Dermis microvascular lymphatic vessel endothelial cell (primary cell): ENCODE results near the gene CYB561D2. TPM values are rescaled to one million over a fixed set of nuclear protein-coding genes. Genes with fewer than 3 reads are reported as not detected.

Experiments used
- DNase-seq, 2 donors: peaks; one replicate each; pipeline versions ENCODE4 v3.0.0 to v3.0.0-alpha.2; 2010; ENCODE audit warnings: low read depth in 2 of 2
- total RNA-seq: library from RNA; depleted of rRNA; stranded (reverse); fragments of >200 nt; gene quantifications from 2 replicates; pipeline ENCODE4 v1.2.1, GENCODE V29; 2014

CYB561D2 gene
- total RNA-seq, 1 donor from 2014 or later: 18.9 TPM

- DNase-seq: no peak
These were observed 9.1 kb upstream of the CYB561D2 start for GRCh38 chr3:50341537-50341936.

DNA sequence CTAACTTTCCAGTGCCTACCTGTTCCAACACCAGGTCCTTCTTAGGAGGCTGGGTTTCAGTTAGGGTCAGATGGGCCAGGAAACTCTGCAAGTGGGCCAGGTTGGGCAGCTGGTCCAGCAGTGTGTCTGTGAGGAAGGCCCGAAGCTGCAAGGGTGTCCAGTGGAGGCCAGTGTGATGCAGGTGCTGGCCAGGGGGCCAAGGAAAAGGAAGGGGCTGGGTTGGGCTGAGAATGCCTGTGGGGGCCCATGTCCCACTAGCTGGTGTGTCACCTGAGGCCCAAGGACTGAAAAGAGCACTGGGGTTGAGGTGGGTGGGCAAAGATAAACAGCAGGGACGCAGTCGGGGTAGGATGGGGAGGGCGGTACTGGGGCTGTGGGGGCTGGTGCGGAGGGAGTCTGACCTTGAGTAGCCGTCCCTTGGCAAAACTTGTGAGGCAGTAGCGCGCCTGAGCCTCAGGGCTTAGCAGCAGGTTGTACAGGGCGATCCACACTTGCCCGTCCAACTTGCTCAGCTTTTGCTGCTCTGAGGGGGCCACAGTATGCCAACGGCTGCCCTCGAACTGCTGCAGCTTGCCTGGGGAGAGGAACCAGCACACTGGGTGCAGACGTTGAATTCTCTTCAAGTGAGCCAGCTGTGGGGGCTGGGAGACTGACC lies 8.5 kb upstream of the CYB561D2 start:
- DNase-seq: no peak

DNA sequence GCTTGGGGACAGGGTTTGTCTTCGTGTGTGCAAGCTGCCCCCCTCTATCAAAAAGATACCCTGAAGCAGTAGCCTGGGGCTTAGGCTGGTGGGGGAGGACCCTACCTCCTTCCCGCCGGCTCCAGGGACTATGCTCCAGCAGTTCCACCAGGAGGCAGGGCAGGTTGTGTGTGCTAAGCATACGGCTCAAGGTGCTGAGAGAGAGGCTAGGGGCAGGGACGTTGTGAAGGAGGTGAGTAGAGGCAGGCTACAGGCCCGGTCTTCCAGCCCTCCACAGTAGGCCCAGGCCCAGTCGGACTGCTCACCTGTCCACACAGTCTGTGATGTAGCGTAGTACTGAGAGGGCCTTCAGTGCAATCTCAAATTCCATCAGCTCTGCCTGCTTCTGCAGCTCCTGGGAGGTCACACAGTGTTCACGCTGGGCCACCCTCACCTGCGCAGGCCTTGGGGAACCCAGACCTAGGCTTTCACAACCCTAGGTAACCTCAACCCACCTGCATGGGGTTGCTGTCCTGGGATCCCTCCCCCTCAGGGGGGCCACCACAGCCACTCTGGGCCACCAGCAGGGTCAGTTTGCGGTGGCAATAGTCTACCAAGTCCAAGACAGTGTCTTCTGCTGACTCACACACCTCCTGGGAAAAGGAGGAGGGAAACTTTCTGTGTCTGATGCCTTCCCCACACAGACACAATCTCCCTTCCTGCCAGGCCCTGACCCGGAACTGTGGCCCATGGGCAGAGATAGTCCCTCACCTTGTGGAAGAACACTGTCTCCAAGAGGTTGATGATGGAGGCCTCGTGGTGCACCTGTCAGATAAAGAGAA lies 7.6 kb upstream of the CYB561D2 start:
- DNase-seq: no peak

- DNase-seq: no peak
These were observed 5.7 kb upstream of the CYB561D2 start for GRCh38 chr3:50345008-50345407.

GRCh38 chr3:50345586-50346234 lies 5.0 kb upstream of the CYB561D2 start, which contains the start of gene ZMYND10:
TSS of gene ZMYND10 (minus strand) at chr3:50345732. CDS start at chr3:50345579, 153 bp downstream.
- DNase-seq: no peak

DNA sequence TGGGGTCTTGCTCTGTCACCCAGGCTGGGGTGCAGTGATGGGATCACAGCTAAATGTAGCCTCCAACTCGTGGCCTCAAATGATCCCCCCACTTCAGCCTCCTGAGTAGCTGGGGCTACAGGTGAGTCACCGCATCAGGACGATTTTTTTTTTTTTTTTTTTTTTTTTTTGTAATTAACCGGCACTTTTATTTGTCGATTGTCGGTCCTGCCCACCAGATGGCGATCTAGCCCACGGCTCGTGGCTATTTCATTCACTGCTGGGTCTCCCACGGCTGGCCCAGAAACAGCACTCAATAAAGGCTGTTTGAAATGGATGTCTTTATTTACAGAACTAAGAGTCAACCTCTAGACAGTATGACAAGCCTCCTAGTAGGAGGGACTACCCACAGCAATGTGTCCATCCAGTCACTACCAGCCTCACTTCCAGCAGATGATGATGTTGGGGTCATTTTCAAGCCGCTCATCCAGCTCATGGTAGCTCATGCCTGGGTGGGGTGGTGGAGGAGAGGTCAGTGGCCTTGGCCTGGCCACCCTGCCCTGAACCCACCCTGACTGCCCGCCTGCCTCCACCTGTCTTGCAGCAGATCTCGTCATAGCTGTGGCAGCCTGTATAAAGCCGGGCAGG lies 3.4 kb upstream of the CYB561D2 start:
- DNase-seq: peak in 1 of 2 donors; percentile 78

GRCh38 chr3:50350213-50350526 lies 492 bp upstream of the CYB561D2 start:
- no peak for DNase-seq

- no peak for DNase-seq
These were observed 648 bp downstream of the CYB561D2 start for GRCh38 chr3:50351323-50351697.

DNA sequence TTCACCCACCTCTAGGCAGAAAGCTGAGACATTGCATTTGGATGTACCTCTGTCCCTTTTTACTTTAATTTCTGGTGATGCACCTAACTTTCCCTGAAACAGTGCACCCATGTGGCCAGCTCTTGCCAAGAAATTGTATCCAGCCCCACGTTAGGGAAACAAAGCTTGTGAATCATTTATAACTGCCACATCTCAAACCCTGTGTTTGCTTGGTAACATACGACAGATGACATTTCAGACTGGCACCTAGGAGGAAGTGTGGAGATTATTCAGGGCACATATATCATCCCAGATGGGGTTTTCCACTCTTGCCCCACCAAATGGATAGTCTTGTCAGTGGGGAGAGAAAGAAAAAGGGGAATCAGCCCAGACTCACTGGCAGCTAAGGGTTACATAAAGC lies 2.1 kb downstream of the CYB561D2 start:
- DNase-seq: peak in 1 of 2 donors; percentile 19

GRCh38 chr3:50353245-50354004 lies 2.8 kb downstream of the CYB561D2 start:
- no peak for DNase-seq

GRCh38 chr3:50354186-50354764 lies 3.6 kb downstream of the CYB561D2 start:
- DNase-seq: no peak

DNA sequence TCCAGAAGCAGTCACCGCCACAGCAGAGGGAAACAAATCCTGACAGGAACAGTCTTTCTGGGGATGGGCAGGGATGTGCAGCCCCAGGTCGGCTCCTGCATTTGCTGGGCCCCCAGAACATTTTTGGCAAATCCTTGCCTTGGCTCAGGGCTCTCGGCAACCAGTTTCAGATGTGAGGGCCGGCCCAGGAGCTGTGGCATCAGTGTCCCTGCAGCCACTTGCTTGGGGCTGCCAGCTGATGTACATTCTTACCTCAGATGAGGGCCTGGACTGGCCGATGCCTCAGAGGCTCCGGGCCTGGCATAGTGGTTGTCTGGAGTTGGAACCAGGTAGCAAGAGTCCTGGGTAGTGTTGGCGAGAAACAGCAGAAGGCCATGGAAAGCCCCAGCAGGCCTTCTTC lies 4.2 kb downstream of the CYB561D2 start:
- DNase-seq: no peak

GRCh38 chr3:50355829-50356552 lies 5.3 kb downstream of the CYB561D2 start:
- DNase-seq: no peak

GRCh38 chr3:50356553-50356952 lies 5.9 kb downstream of the CYB561D2 start:
- DNase-seq: peak in 1 of 2 donors; percentile 19

GRCh38 chr3:50357481-50357880 lies 6.8 kb downstream of the CYB561D2 start:
- DNase-seq: no peak

DNA sequence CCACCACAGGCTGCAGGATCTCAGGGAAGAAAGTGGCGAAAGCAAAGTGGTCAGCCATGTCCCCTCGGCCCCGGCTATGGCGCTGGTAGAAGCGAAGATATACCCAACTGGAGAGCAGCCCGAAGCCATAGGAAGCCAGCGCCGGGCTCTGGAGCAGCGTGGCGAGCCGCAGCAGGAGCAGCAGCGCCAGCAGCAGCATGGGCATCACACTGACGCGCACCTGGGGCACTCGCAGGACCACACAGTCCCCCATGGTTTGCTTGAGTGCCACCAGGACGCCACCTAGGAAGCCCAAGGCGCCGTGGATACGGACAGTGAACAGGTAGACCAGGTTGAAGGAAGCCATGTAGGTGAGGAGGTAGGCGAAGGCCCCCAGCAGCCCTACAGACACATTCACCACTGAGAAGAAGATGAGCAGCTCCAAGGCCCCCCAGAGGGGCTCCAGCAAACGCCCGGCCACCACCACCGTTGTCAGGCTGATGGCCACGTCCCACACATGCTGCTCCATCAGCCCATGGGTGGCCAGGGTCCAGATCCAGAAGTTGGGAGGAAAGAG lies 7.8 kb downstream of the CYB561D2 start:
- DNase-seq: no peak

- DNase-seq: peak; percentile 97 to 99
These were observed 8.5 kb downstream of the CYB561D2 start, which contains the start of gene TMEM115 for GRCh38 chr3:50358911-50359759. TSS of gene TMEM115 (minus strand) at chr3:50359521. CDS start at chr3:50359063, 458 bp downstream.

GRCh38 chr3:50359760-50360110 lies 9.1 kb downstream of the CYB561D2 start:
- no peak for DNase-seq

DNA sequence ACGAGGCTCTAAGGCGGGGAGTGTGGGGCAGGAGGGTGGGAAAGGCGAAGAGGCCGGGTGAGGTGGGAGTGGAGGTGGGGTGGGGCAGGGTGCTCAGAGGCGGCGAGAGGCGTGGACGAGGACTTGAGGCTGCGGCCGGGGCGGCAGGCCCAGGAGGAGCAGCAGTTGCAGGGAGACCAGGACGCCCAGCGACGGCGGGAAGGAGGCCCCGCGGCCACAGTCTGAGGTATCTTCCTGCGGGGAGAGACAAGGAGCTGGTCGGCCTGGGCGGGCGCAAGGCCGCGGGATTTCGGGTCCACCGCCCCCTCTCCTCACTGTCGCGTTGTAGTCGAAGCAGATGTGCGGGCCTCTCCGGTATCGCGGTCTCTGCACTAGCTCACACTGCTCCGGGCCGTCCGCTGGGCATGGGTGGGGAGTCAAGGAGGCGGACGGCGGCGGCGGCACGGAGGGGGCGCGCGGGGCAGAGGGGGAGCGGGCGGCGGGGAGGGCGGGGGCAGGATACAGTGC lies 14.0 kb downstream of the CYB561D2 start:
- no peak for DNase-seq
